Urothelium cell line (cell line): Measurements from ENCODE around the gene RGPD8.
"Not testable (repeated sequence)": the region's sequence is repeated elsewhere in the genome, so short reads cannot be mapped to it uniquely, and the experiment has no call there.

Source experiments
- DNase-seq: peaks from one replicate; pipeline ENCODE4 v3.0.0; 2011; ENCODE audit warnings: low spot score, mixed read lengths
- FAIRE-seq: peaks from 2 replicates; lab custom pipeline; 2011; peaks lifted over from hg19 to GRCh38; lab: Jason Lieb, UNC

RGPD8 gene

GRCh38 chr2:112435716-112436431 is 2.4 kb upstream of the RGPD8 start:
- FAIRE-seq, DNase-seq: not testable (repeated sequence)

GRCh38 chr2:112434890-112435715 is 1.7 kb upstream of the RGPD8 start:
- not testable (repeated sequence) for FAIRE-seq

GRCh38 chr2:112433932-112434730 is 686 bp upstream of the RGPD8 start:
- FAIRE-seq (no peak), DNase-seq (no peak)

More at GRCh38 chr2:112434890-112435715, 1.7 kb upstream of the RGPD8 start:
- not testable (repeated sequence) for DNase-seq

DNA sequence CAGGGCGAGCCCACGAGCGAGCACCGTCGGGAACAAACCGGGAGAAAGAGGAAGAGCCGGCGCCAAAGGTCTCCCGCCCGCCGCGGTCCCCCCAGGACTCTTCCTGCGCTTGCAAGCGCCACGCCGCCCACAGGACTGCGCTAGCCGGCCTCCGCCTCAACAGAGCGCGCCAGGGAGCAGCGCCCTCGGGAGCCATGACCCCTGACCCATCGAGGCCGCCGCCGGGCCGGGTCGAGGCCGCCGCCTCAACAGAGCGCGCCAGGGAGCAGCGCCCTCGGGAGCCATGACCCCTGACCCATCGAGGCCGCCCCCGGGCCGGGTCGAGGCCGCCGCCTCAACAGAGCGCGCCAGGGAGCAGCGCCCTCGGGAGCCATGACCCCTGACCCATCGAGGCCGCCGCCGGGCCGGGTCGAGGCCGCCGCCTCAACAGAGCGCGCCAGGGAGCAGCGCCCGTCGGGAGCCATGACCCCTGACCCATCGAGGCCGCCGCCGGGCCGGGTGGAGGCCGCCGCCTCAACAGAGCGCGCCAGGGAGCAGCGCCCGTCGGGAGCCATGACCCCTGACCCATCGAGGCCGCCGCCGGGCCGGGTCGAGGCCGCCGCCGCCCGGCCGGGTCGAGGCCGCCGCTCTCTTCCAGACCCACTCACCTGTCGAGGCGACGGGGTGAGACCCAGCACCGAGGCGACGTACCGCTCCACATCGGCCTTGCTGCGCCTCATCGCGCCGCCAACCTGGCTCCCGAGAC is 538 bp downstream of the RGPD8 start:
- DNase-seq, FAIRE-seq: not testable (repeated sequence)

DNA sequence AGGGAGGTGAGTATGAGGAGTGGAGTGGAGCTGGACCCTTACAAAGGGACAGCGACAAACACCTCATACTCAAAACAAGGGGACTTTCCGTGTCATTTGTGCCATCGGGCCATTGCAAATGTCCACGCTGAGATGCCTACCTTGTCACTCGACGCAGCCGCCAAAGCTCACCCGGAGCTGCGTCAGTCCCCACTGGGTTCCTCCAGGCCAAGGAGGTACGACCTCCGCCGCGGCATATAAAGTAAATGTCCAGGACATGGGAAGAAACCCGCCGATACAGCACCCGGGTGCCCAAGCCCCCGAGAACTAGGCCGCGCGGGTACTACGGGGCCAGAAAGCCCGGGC is 1.1 kb downstream of the RGPD8 start:
- not testable (repeated sequence) for FAIRE-seq

DNA sequence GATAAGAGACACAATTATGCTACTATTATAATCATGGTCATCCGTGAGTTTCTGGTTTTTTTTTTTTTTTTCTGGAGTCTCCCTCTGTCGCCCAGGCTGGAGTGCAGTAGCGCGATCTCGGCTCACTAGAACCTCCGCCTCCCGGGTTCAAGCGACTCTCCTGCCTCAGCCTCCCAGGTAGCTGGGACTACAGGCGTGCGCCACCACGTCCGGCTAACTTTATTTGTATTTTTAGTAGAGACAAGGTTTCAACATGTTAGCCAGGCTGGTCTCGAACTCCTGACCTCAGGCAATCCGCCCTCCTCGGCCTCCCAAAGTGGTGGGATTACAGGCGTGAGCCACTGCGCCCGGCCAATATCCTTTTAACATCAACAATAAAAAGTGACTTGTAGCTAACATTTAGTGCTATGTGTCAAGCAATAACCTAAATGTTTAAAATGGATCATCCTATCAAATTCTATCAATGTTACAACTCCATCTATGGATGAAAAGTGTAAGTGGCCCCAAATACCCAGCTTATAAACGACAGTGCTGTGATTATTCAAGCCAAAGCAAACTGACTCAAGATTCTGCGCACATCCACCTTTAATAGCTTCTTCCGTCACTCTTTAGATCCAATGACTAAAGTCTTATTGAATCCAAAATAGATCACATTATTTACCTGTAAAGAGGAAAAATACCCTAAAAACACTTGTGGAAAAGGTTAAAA is 1.7 kb downstream of the RGPD8 start:
- FAIRE-seq, DNase-seq: not testable (repeated sequence)

More for the DNA sequence above, 1.1 kb downstream of the RGPD8 start:
- DNase-seq, result not testable (repeated sequence)

GRCh38 chr2:112424553-112424952 is 8.9 kb downstream of the RGPD8 start:
- not testable (repeated sequence) for FAIRE-seq, DNase-seq

DNA sequence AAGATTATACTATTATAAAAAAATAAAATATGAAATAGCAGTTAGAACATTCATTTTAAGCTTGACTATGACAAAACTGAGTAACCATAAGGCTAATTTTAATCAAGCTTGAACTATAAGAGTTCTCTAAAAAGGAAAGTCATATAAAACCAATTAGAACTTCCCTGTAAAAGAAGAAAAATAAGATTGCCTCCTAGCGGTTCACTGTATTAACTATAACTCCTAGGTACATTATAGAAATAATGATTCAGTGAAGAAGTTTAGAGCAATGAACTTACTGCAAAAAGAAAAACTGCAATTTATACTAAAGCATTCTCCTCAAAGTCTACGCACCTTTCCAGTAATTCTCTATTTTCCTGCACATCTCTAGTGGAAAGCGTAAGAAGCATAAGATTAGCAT is 16.6 kb downstream of the RGPD8 start:
- not testable (repeated sequence) for DNase-seq, FAIRE-seq

GRCh38 chr2:112360055-112360454 is 73.4 kb downstream of the RGPD8 start:
- not testable (repeated sequence) for FAIRE-seq, DNase-seq

- not testable (repeated sequence) for DNase-seq, FAIRE-seq
Observed at GRCh38 chr2:112354335-112354734, 79.1 kb downstream of the RGPD8 start.

DNA sequence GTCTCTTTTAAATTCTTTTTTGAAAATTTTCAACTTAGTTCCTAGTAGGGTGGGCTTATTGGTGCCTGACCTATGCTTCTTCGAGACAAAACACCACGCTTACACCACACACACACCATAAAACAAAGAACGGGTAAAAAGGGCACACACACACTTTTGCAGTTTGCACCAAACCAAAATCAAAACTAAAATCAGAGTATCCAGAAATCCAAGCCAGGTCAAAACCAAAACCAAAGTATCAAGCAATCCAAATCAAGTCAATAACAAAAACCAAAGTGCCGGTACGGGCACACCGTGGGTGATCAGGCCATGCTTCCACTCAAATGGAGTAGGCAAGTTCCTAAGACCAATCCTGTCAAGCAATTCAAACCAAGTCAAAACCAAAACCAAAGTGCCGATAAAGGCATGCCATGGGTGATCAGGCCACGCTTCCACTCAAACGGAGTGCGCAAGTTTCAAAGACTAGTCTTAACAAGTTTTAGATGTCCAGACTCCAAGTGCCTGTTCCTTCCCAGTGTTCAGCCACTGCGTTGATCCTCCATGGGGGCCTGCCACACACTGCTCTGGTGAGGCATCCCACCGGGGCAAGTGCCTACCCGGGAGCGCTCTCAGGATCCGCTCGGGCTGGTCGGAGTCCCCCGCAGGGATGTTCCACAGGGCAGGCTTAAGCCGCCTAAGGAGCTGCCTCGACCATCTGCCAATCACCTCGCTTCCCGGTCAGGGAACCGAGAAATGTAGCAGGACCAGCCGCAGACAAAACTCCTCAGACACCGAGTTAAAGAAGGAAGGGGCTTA is 80.4 kb downstream of the RGPD8 start:
- FAIRE-seq, DNase-seq: not testable (repeated sequence)

DNA sequence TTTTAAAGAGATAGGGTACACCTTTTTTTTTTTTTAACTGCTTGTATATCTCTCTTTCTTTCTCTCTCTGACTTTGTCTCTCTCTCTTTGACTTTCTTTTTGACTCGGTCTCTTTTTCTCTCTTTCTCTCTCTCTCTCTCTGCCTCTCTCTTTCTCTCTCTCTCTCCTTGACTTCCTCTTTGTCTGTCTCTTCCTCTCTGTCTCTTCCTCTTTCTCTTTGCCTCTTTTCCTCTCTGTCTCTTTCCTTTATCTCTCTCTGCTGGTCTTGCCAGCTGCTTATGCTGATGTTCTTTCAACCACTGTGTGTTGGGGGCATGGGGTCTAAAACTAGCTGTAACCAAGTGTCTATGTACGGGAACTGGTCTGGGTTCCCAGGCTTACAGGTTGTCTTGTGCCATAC is 81.2 kb downstream of the RGPD8 start:
- FAIRE-seq, DNase-seq: not testable (repeated sequence)

DNA sequence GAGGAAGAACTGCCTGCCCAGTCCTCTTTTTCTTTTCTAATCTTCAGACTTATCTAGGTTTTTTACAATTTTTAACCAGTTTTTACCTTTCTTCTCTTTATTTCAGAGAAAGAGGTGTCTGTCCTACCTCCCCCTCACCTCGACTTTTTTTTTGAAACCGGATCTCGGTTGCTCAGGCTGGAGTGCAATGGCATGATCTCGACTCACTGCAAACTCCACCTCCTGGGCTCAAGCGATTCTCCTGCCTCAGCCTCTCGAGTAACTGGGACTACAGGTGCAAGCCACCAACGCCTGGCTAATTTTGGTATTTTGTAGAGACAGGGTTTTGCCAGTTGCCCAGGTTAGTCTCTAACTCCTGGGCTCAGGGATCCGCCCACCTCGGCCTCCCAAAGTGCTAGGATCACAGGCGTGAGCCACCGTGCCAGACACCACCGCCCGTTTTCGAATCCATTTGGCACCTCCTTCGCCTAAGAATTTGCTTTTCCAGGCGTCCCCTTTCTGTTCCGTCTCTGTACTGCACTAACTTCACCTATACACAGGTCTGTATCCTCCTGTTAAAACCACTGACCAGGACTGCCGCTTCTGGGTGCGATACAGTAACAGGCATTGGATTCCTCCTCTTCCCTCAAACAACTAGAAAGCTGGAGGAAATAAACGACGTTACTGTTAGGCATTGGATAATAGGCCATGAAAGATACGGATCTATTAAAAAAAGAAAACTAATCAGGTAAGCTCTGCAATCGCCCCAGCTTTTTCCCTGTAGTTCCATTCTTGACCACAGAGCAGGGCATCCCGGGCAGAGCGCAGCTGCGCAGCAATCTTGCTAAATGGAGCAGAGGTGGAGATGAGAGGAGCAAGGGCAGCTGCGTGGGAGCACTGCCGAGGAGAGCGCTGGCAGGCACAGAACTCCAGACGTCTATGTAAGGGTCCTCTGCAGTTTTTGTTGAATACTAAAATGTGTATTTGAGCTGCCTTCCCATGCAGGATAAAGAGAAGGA is 88.1 kb downstream of the RGPD8 start:
- FAIRE-seq (no peak), DNase-seq (no peak)

DNA sequence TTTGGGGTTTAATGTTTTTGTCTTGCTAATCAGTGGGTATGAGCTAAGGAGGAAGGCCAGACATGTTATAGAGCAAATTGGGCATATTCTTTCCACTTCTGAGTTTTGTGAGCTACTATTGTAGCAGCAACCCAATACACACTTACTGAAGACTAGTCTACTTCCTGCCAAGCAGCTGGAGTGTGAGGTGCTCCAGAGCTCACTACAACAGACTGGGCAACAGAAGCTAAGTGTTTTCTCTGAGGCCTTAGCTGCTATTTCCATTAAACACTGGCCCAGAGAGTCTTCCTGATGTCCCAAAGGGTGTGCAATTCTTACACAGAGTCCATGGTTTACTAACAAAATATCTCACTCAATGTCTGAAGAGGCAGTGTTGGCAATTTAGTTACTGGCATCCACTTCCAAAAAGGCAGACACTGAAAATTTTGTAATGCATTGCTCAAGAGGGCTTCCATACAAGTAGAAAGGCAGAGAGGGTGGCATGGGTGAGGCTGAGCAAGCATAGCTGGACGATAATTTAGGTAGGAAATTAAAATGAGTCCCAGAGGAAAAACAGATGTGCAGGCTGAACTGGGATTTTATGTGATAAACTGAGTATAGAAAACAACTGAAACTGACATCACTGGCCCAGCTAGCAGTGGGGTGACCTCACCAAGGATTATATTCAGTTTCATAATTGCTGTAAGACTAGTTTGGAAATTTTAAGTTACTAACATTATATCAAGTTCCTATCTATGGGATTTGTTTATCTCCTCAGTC is 89.4 kb downstream of the RGPD8 start:
- FAIRE-seq, result no peak

GRCh38 chr2:112342067-112342550 is 91.3 kb downstream of the RGPD8 start:
- FAIRE-seq, result no peak
- DNase-seq, result no peak

More for the DNA sequence above, 89.4 kb downstream of the RGPD8 start:
- no peak for DNase-seq

GRCh38 chr2:112340475-112341267 is 92.8 kb downstream of the RGPD8 start:
- no peak for DNase-seq
- FAIRE-seq, result peak; percentile 27
